HG02973 (cell line): ENCODE results near the gene RPH3AL.
"Not testable (repeated sequence)": the region's sequence is repeated elsewhere in the genome, so short reads cannot be mapped to it uniquely, and the experiment has no call there.

ENCODE experiments used
- ATAC-seq: cut with Tn5 transposase; IDR thresholded peaks from one replicate; pipeline ENCODE4 v1.9.1; 2021; ENCODE audit warnings: moderate library complexity; ENCODE audit not compliant: unreplicated experiment

The RPH3AL gene

DNA sequence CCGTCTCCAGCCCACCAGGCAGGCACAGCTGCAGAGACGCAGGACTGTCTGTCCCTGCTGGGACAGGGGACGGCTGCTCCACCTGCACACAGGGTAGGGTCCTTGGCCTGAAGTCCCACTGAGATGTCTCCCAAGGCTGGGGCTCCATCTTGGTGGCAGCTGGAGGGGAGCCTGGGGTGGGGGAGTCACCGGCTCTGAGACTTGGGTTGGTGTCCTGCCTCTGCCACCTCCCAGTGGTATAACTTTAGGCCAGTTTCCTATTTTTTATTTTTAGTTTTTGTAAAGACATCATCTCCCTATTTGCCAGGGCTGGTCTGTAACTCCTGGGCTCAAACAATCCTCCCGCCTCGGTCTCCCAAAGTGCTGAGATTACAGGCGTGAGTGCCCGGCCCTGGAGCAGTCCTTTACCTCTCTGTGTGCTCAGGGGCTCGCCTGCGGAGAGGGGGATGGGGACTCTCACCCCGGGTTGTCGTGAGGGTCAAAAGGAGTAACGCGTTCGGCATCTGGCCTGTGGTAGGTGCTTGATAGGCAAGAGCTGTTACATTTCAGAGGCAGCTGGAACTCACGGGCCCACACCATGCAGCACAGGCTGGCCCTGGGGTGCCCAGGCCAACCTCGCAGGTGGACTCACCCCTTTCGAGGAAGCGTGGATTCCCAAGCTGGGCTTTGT, 124.5 kb downstream of the RPH3AL start:
- ATAC-seq, result no peak

- ATAC-seq, result no peak
Observed at GRCh38 chr17:227078-227945, 125.3 kb downstream of the RPH3AL start.

- no peak for ATAC-seq
Observed at GRCh38 chr17:226108-227077, 126.2 kb downstream of the RPH3AL start.

DNA sequence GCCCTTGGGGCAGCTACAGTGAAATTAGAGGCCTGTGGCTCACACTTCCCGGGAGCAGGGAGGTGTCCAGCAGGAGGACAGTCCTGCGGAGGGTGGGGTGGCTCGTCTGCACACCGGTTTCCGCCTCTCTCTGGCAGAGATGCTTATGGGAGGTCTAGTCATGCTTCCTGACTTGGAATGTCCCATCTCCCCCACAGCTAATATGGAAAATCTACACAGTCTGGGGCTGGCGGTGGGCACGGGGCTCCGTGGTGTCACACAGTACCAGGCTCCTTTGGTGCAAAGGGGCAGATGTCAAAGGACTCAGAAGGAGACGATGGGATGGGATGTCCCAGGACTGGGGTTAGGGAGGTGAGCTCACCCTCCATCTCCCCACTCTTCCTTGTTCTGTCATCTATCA, 127.1 kb downstream of the RPH3AL start:
- ATAC-seq, result no peak

- ATAC-seq, result not testable (repeated sequence)
Observed at GRCh38 chr17:224576-224975, 128.0 kb downstream of the RPH3AL start.

- ATAC-seq, result no peak
Observed at GRCh38 chr17:223723-224471, 128.7 kb downstream of the RPH3AL start.

DNA sequence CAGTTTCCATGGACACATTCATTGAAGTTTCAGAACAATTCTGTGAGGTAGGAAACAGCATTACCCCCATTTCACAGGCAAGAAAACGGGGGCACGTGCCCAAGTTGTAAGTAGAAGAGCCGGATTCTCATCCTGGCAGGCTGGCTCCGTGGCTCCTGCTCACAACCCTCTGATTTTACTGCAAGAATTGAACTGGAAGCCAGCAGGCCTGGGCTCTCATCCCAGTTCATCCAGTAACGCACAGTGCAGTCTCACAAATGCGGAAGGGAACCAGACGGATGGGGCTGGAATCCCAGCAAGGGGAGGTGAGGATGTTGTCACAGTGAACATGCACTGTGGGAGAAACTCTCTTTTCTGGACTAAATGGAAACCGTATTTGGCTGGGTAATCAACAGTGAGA, 130.4 kb downstream of the RPH3AL start:
- ATAC-seq, result no peak

DNA sequence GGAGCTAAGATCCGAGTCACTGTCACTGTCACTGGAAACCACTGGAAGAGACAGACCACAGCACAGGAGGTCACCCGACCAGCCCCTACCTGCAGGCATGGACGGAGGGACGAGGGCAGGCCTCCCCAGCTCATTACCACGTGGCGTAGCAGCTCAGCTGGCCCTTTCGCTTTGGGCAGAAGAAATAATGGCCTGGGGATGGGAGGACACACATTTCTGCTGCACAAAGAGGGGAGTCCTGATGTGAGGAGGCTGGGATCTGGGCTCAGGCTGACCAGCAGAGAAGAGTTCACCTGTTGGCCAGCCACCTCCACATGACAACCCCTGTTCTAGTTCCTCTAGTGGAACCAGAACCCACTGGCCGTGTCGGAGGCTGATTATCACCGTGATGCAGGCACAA, 132.9 kb downstream of the RPH3AL start:
- no peak for ATAC-seq

DNA sequence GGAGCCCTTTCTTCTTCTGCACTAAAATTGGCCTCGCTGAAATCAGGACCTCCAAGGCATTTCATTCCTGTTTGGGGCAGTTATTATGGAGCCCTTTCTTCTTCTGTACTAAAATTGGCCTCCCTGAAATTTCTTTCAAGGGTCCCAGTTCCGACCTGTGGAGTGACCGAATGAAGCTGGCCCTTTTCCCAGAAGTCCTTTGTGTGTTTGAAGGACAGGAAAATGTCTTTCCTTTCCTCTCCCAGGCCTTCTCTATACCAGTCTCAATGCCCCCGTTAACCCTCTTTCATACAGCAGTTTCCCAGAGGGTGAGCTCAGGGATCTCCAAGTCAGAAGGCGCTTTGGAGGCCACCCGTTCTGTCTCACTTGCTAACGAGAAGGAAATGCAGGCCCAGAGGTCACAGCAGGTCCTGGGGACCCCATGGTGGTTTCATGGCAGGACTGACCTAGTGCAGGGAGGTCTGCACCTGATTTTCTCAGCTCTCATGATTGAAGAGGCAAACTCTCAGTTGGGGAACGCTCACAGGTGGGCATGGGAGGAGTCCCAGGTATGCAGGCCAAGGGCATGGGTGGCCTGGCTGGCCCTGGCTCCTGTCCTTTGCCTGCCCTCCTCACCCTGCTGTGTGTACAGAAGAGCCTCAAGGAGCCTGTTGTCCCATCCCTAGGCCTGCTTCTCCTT, 134.0 kb downstream of the RPH3AL start:
- ATAC-seq, result no peak

DNA sequence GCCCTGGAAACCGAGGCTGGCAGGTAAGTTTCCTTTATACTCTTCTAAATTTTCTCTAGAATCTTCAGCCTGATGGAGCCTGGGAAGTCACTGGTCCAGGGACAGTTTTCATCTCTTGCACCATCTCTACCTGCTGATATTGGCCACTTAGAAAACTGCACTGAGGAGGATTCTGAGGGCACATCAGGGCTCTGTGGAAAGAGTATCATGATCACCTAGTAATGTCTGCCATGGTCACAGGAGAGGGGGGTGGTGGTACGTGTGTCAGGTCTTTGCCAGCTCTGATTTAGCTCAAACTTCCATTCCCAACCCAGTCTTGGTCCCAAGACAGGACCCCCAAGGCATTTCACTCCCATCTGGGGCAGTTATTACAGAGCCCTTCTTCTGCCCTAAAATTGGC, 136.0 kb downstream of the RPH3AL start:
- ATAC-seq, result no peak

DNA sequence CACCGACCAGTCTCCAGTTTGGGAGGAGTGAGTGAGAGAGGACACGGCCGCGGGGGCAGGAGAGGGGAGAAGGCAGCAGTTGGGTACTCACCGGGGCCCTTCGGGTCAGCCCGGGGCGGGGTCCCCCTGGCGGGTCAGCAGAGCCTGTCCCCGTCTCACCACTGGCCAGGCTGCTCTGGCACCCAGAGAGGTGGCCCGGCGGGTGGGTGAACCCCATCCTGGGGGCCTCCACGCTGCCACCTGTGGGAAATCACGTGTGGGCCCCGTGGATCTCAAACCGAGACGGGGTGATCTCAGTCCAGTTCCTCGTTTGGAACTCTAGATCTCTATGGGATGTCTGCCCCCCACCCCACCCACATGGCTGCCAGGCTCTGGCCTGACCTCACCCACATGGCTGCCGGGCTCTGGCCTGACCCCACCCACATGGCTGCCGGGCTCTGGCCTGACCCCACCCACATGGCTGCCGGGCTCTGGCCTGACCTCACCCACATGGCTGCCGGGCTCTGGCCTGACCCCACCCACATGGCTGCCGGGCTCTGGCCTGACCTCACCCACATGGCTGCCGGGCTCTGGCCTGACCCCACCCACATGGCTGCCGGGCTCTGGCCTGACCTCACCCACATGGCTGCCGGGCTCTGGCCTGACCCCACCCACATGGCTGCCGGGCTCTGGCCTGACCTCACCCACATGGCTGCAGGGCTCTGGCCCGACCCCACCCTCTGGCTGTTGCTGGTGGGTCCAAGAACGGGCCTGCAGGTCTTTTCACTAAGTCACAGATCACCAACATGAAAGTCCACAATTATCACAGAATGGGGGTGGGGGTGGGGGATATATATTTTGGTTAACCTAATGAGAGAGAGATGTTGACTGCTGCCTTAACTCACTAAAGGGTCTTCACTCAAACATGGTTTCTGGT, 136.8 kb downstream of the RPH3AL start:
- ATAC-seq, result not testable (repeated sequence)

DNA sequence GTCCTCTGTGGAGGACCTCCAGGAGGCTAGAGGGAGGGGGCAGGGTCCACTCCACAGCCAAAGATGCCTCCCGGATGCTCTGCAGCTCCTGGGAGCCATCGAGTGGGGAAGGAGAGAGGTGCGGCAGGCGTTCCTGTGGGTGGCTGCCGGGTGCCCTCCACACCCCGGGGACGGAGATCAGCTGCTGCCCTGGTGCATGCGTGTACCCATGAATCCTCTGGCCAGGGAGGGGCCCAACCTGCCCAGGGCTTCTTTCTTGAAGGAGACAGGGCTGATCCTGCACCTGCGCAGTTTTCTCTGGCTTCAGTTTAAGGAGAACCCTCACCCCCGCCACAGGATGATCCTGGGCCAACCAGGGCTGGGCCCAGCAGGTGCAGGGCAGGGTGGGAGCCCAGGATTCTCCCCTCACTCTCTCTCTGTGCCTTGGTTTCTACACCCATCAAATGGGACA, 137.7 kb downstream of the RPH3AL start:
- no peak for ATAC-seq

GRCh38 chr17:213286-214105, 139.1 kb downstream of the RPH3AL start:
- ATAC-seq, result no peak

DNA sequence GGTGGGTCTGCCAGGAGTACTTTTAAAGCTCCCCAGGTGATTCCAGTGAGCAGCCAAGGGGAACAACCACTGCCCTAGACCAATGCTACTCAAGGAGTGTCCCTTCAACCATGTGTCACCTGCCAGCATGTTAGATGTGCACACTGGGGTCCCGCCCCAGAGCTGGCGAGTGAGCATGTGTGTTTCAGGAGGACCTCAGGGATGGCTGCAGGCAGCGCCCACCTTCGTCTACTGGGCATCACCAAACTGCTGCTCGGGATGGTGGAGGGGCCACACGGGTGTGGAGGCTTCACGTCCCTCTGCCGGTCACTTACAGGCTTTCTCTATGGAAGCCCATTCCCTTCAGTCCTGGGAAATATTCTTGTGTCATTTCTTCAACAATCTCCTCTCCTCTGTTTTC, 142.2 kb downstream of the RPH3AL start:
- ATAC-seq, result no peak

GRCh38 chr17:208429-208828, 144.2 kb downstream of the RPH3AL start:
- no peak for ATAC-seq

DNA sequence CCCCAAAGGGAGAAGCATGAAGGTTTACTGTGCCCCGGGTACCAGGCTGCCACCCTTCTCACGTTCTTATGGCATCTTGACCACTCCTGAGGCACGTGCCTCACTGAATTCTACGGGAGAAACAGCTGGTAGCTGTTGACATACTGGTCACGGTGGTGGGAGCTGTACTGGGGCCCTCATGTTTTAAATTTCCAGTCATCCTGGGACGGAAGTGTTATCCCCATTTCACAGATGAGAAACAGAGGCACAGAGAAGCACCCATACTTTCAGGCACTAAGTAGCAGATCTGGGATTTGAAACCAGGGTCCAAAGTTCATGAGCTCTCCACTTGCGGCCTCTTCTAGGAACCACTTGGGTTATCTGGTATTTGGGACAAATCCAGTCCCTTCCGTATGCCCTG, 144.8 kb downstream of the RPH3AL start:
- no peak for ATAC-seq

- no peak for ATAC-seq
Observed at GRCh38 chr17:206941-207560, 145.6 kb downstream of the RPH3AL start.

- not testable (repeated sequence) for ATAC-seq
Observed at GRCh38 chr17:206484-206883, 146.1 kb downstream of the RPH3AL start.
